Measurements from ENCODE around the gene THSD4.

Gene THSD4

DNA sequence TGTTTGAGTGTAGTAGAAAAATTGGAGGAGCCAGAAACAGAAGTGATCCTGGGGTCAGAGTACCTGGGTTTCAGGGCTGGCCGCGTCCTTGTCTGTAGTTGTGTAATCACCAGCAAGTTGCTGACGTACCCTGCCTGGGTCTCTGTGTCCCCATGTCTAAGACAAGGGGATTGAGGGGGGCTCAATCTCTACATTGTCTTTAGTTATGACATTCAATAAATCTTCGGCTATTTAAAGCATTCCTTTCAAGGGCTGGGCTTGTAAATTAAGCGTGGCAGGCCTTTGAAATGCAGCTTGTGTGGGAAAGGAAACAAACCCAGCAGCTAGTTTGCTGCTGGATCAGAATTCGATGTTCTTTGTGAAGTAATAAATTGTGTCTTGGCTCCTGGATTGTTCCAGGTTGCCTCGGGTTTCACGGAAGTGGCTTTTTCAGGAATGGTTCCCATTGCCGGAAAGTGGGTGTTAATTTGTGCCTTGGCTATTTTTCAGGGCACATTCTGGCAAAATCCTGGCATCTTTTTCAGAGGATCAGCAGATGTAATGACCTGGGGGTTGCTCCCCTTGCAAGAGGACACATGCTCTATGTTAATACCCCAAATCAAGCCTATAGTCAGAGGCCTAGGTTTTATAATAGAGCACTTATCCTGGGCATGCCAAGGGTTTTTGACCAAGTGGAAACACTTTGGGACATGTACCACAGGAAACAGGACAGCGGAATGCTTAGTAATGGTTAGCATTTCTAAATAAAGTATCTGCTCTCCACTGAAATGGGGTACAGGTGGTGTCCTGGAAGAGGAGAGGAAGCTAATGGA is 400.3 kb downstream of the THSD4 start:
- DNase-seq = no peak

DNA sequence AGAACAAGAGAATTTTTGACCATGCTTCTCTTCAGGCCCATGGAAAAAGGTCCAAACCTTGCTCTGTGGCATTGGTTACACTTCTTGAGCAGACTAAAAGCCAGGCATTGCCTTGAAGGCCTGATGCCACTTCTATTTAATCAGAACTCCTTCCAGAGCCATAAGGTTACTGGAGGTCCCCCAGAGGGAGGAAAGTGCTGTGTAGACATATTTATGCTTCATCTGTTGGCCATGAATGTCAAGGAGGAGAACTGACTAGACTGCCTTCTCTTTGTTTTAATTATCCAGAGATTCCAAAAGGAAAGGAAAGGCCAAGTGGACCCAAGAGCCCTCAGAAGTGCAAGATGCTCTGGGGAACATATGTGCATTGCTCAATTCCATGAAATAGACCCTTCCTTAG is 402.5 kb downstream of the THSD4 start:
- no peak for DNase-seq

DNA sequence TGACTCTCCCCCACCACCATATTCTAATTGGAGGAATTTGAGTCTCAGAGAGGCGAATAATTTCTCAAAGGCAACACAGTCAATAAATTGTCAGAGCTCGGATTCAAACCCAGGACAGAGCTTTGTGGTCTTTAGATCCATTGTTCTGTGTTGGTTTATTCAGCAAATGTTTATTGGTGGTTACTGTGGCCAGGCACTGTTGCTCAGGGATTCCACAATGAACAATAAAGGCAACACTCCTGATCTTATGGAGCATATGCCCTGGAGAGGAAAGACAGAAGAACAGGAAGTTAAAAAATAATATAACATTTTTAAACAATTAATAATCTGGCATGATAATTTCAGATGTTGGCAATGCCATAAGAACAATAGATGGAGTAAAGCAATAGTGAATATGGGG is 403.4 kb downstream of the THSD4 start:
- DNase-seq = no peak

DNA sequence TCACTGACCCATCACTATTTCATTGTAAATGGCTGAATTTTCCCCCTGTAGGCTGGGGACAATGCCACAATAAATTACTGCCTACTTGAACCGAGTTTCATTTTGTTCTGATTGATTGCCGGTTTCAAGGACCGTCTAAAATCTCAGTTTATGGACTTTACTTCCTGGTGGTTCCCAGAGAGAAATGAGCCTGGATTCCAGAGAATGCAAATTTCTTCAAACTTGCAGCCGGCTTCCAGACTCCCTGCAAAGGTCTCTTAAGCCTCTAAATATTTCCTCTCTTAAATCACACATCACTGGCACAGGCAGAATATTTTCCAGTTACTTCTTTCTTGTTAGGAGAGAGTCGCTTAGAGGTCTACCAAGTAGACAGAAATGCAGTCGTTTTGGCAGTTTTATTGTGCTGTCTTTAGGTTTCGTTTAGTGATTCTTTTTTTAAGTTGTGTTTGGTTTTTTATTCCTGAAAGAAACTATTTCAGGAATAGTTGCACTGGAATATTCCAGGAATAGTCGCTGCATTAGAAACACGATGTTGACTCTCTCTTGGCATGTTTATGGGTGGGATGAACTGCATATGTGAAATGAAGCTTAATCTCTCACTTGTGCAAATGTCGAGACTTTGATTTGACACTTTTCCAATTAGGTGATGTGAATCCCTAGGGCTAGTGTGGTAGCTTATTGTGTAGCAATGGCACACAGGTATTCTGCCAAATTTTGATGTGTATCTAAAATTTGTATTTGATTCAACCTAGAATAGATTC is 411.0 kb downstream of the THSD4 start:
- DNase-seq = no peak

DNA sequence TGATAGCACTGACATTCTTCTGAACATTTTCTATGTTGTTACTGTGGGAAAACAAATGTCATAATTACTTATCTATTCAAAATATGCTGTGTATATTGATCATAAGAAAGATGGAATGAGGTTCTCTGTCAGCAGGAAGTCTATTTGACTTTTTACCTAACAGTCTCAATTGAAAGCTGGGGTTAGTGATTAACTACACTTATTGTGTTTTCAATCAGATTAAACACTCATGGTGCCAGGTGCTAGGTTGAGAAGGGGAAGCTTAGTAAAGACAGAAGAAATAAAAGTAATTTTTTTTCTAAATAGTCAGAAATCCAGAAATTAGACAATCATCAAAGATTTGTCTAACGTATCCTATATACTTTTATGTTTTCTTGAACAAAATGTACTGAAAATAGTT is 414.1 kb downstream of the THSD4 start:
- no peak for DNase-seq

DNA sequence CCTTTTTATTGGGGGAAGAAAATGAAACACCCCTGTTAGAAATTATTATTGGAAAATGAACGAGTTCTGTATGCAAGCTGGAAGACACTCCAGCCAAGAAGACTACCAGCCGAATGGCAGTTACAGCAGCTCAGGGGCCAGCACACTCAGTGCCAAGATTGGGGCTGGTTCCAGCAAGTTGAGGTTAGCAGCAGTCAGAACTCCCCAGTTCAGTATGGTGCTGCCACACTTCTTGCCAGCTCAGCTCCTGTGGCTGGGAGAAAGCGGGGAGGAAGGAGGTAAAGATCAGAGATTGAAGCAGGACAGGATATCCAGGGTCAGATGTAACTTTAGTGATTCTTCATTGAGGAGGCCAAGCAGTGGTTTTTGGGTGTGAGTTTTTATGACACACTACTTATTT is 414.8 kb downstream of the THSD4 start:
- no peak for DNase-seq

DNA sequence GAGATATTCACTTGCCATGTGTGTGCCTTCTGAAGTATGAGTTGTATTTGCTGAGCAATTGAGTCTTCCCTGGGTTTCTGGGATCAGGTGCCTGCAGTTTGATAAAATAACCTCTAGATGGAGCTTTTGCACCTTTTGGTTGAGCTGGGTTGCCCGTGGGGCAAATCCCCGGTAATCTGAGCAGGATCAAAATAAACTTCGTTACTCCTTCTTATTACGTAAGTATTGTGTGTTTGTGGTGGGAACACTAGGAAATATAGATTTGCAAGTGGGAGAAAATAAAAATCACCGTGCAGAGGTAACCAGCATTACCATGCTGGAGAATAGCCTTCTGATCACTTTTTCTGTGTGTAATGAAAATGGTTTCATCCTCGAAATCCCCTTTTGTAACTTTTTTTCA is 417.7 kb downstream of the THSD4 start:
- DNase-seq = peak; percentile 5

DNA sequence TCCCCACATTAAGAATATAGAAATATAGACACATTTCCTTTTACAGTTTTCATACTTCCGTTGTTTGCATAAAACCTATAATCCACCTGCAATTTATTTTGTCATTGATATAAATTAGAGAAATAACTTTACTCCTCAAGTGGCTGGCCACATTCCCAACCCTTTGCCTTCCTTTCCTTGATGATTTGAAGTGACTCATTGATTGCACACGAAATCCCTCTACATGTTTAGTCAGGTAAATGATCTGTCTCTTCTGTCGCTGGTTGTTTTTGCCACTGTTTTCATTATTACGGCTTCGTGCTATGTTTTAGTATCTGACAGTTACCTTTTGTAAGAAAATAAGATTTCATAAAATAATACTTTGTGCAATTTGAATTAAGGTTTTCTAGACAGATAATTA is 422.9 kb downstream of the THSD4 start:
- no peak for DNase-seq

DNA sequence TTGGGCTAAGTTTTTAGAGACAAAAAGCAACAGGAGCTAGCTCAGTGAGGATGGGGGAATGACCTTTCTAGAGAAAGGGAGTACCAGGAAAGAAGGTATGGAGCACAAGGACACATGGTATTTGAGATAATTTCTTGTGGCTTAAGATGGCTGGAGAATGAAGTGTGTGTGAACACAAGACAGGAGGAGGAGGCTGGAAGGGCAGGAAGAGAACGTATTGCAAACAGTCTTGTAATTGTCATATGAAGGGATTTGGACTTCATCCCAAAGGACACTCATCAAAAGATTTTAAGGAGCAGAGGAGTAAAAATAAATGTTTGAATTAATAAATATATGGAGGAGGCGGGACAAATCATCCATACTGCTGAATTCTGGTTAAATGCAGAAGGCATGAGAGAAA is 426.5 kb downstream of the THSD4 start:
- no peak for DNase-seq

DNA sequence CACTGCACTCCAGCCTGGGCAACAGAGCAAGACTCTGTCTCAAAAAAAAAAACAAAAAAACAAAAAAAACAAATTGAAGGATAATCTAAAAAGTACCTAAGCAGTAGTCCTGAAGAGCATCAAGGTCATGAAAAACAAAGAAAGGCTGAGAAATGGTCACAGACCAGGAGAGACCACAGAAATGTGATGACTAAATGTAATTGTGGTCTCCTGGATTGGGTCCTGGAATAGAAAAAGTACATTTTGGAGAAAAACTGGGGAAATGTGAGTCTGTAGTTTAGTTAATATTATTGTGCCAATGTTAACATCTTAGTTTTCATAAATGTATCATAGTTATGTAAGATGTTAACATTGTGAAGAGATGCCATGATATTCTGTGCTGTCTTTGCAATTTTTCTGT is 427.6 kb downstream of the THSD4 start:
- DNase-seq = no peak

DNA sequence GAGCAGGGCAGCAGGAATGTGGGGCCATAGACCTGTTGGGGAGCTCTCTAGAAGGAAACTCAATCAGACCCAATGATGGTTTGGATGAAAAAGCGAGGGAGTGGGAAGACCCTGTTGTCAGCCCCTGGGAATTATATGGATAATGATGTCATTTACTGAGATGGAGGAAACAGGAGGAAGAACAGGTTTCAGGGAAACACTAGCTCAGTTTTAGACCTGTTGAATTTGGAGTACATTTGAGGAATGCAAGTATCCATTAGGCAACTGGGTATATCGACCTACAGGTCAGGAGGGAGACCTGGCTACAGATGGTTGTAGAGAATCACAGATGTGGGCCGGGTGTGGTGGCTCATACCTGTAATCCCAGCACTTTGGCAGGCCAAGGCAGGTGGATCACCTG is 428.1 kb downstream of the THSD4 start:
- DNase-seq = no peak

DNA sequence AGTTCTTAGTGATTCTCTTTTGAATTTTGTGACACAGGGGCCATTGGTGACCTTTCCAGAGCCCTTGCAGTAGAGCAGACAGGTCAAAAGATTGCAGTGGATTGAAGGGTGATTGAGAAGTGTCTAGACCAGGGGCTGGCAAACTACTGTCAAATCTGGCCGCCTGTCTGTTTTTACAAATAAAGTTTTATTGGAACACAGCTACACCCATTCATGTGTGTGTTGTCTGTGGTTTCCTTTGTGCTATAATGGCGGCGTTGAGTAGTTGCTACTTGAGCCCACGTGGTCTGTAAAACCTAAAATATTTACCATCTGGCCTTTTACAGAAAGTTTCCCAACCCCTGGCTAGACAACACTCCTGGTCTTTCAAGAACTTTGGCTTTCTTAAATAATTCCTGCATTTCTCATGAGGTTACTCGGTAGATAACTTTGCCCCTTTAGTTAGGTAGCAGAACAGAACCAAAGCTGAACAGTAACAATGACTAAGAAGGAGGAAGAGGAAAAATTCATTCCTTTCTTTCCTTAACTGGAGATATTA is 430.0 kb downstream of the THSD4 start:
- no peak for DNase-seq

DNA sequence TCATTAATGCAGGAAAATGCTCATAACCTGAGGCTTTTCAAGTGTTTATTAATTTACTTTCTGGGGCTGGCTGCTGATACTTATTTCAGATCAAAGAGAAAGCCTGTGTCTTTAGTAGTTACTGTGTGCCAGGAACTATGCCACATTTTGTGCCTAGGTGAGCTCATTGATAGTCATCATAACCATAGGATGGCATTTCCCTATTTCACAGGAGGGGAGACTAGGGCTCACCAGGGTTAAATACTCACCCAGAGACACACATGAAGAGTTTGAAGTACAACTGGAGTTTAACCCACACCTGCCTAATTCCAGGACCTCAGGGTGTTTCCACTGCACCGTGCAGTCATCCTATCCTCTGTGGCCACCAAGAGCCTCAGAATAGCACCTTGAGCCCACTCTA is 430.7 kb downstream of the THSD4 start:
- DNase-seq = no peak

DNA sequence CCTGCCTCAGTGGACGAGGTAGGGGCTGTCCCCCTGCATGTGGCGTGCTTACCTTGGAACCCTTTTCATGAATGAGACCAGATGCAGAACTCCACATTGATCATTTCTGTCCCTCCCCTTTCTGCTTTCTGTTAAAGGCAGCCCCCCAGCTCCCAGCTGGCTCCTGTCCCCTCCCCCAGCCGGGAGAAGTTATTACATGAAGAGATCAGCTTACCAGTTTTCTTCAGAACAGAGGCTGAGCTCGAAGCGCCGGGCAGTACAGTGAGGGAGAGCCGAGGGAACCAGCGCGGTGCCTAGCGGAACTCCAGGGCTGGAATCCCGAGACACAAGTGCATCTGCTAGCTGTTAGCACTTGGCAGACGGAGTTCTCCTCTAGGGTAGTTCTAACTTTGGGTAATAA is 431.7 kb downstream of the THSD4 start:
- DNase-seq = no peak

DNA sequence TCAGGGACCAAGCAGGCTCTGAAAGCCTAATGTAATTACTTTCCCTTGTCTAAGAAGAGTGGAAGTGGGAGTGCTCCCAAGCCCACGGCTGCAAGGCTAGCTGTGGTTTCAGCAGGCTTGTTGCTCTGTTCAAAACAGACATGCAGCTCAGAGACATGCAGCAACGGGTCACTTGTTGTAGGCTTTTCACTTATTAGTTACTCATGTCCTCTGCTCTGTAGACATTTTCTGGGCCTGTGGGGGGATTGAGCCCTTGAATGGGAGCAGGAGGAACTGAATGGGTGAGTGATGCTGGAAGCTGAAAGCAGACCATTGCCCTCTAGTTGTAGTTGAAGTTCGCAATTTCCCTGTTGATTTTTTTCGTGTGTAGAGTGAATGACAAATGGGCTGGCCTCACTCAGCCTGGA is 433.1 kb downstream of the THSD4 start:
- DNase-seq = no peak

DNA sequence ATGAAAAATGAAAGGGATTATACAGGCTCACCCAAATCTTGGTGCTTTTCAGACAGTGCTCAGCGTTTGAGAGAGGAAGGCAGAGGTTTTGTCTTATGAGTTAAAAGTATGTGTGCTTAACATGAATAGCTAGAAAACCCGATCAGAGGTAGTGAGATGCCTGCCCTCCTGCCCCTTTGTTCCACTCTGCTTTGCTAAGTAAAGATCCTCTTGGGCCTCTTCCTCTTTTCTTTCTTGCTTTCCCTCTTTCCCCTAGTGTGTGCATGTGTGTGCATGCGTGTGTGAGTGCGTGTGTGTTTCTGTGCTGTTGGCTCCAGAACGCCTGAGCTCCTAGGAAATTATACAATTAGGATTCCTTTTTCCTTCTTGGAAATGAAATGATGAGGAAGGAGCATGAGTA is 433.8 kb downstream of the THSD4 start:
- no peak for DNase-seq

DNA sequence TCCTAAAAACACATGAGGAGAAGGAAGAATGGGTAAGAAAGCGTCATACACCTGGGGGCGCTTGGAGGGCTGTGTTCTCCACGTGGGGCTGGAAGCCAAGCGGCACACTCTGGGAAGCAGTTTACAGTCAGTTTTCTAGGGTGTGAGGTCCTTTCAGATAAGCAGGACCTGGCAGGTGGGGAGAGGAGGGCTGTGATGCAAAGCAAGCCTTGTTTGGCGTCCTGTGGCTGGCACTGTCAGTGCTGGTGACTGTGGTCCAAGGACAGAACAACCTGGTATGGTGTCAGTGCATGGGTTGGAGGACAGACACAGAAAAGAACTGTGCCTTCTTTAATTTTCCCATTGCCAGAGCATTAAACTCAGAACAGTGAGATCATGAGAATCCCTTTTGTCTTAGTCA is 434.4 kb downstream of the THSD4 start:
- DNase-seq = no peak

DNA sequence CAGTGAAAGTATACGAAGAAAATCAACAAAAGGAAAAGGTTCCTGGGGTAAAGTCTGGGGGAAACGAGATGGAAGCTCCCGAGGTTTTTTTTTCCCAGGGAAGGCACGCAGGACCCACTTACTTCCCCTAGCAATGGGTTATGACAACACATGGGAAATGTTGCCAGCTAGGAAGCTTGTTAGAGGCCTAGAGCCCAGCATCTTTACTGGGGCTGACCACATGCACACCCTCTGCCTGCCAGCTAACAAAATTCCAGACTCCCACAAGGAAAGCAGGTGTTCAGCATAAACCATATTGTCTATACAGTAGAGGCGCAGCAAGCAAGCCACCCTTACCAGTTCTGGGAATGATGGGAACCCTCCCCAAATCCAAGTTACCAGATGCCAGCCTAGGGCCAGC is 436.3 kb downstream of the THSD4 start:
- DNase-seq = no peak

DNA sequence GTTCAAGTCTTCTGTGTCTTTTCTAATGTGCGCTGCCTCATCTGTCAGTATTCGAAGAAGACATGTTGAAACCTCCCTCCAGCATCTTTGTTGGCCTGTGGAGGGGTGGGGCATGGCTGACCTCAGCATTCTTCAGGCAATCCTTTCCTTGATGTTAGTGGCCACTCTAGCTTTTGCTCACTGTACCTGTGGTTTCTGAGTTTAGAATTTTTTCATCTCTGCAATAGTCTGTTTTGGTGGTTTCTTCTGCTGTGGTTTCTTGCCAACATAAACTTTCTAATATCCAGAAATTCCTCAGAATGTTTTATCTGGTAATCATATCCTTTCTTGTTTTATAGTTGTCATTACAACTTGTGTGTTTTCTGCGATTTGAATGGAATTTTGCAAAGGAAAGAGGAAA is 443.8 kb downstream of the THSD4 start:
- DNase-seq = no peak

DNA sequence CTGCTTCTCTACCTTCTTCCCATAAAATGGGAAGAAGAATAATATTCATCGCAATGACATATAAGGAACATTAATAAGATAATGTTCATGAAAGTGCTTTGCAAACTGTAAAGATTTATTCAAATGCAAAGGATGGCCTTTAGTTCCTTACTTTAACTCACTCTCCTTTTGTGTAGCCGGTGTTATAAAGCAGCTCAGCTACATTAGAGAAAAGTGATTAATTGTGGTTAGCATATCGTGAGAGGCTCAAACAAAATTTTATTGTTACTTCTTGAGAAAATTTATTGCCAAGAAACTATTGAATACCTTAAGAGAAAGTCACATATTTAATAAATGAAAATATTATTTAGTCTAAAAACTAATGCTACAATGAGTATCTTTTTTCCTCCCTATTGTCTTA is 444.3 kb downstream of the THSD4 start:
- DNase-seq = no peak

DNA sequence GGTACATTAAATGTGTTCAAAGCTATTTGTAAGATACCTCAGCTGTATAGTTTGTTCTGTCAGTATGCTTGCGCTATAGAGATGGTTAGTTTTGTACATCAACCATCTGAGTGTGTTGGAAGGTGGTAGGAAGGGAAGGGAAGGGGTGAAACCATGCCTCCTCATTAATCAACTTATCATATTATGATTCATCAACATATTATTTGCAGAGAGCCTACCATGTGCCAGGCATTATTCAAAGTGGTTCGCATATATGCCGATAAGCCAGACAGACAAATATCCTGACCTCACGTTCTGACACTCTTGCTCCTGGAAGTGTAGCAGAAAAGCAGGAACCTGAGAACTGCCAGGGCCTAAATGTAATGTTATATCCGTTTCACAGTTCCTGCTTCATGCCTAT is 447.0 kb downstream of the THSD4 start:
- DNase-seq = no peak

DNA sequence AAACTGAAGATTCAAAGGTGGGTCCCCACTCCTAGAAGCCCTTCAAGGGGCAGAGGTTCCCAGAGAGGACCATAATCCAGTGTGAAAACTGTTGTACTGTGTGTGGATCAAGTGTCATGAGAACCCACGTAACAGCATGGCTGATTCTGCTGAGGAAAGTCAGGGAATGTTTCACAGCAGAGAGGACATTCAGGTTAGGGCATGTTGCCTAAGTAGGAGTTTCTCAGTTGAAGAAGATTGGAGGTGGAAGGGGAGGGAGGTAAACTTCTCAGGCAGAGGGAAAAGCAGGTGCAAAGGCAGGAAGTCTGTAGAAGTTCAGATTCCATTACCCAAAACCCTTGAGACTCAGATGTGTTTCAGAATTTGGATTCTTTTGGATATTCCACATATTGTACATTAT is 448.9 kb downstream of the THSD4 start:
- DNase-seq = no peak

DNA sequence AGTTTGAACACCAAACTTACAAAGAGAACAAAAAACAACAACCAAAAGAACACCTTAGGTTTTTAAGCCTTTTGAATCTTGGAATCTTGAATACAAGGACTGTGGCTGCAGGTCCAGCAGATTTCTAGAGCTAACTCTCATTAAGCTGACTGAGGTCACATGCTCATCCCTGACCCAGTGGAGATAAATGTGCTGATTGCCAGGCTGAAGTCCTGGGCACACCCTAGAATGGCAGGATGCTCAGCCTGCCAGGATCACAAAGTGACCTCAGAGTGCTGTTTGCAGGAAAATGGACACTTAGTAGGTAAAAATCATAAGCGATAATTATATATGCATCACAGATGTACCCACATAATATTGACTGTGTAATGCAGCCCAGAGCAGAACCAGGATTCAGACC is 449.7 kb downstream of the THSD4 start:
- no peak for DNase-seq

DNA sequence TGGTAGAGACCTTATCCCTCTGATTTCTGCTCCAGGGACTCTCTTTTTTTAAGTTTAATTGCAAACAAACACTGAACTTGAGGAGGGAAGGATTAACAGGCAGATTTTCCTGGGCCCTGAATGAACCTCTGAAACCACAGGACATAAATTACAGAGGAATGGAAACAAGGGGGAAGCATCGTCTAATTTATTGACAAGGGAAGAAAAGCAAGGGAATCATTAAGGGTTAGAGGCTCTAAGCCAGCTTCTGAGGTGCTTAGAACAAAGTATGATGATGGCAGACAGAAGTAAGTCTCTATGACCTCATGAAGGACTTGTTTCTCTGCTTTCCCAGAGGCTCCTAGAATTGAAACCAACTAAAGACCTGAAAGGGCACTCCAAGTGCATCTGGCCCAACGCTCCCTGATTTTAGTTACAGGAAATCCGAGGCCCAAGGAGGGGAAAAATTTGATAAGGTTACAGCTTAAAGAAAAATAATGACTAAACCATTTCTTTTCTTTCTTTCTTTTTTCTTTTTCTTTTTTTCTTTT is 450.4 kb downstream of the THSD4 start:
- no peak for DNase-seq
